Peyer's patch (tissue), 4 donors: ENCODE data around the gene BSCL2. TPM values are rescaled to one million over a fixed set of nuclear protein-coding genes. Genes with fewer than 3 reads are reported as not detected.

Experiments used
- DNase-seq, 3 donors: peaks; one replicate each; pipeline ENCODE4 v3.0.0-alpha.2; 2017 to 2019
- H3K27ac ChIP-seq, 4 donors: fragments of 200-600 bp; sonication (generic); one replicate each; pipeline ENCODE4 v1.5.1; 2016 to 2019
- H3K27me3 ChIP-seq, 2 donors: fragments of 200-600 bp; sonication (generic); one replicate each; pipeline ENCODE4 v1.5.1; 2019
- H3K36me3 ChIP-seq, 3 donors: fragments of 200-600 bp; sonication (generic); one replicate each; pipeline ENCODE4 v1.5.1; 2016 to 2019
- H3K4me1 ChIP-seq, 4 donors: fragments of 200-600 bp; sonication (generic); one replicate each; pipeline ENCODE4 v1.5.1; 2016 to 2019
- H3K4me3 ChIP-seq, 4 donors: fragments of 200-600 bp; sonication (generic); 1 replicate in 3 of 4; 2 replicates in 1 of 4; pipeline ENCODE4 v1.5.1; 2016 to 2019; ENCODE audit warnings: mild to moderate bottlenecking in 1 of 4
- H3K9me3 ChIP-seq, 4 donors: fragments of 200-600 bp; sonication (generic); one replicate each; pipeline ENCODE4 v1.5.1; 2016 to 2019; ENCODE audit warnings: mild to moderate bottlenecking in 1 of 4
- CTCF ChIP-seq, 6 experiments: fragments of 450-650 bp in 4 of 6; fragments of 200-600 bp in 2 of 6; sonication (generic) in 1 of 6; IDR thresholded peaks; one replicate each; pipeline ENCODE4 v1.5.1; 2017 to 2019; ENCODE audit warnings: antibody characterized with exemption in 6 of 6, mild to moderate bottlenecking in 3 of 6, moderate library complexity in 1 of 6
- POLR2A ChIP-seq, 2 donors: fragments of 450-650 bp; IDR thresholded peaks; one replicate each; pipeline ENCODE4 v1.5.1; 2017; ENCODE audit warnings: antibody characterized with exemption in 2 of 2, mild to moderate bottlenecking in 2 of 2, moderate library complexity in 2 of 2
- total RNA-seq, 4 donors: library from RNA; depleted of rRNA; stranded (reverse); fragments of >200 nt; gene quantifications; one replicate each; pipeline ENCODE4 v1.1.0, GENCODE V29; 2016

Gene BSCL2
- total RNA-seq, 4 donors from 2014 or later = 51.5 to 71.2 (median 61.3) TPM

GRCh38 chr11:62710001-62710345, 2.7 kb upstream of the BSCL2 start:
- Histone ChIP-seq H3K4me1 (peaks cover 0 to 59% (median 15%) of the 10 kb centered on the region in 4 donors), H3K27me3 (no peaks in the 10 kb centered on the region), H3K27ac (peak overlapping the region; percentile 88 to 98 (median 92)), H3K9me3 (no peaks in the 10 kb centered on the region), H3K36me3 (peaks cover 0 to 45% (median 0%) of the 10 kb centered on the region in 3 donors), H3K4me3 (peak overlapping the region; percentile 42 to 73 (median 60))
- TF ChIP-seq CTCF (IDR thresholded peaks at IDR 0.05) (no peak), POLR2A (IDR thresholded peaks at IDR 0.05) (no peak)
- DNase-seq = peak in 1 of 3 donors; percentile 57

GRCh38 chr11:62709247-62710000, 2.2 kb upstream of the BSCL2 start:
- Histone ChIP-seq H3K27me3 (no peaks in the 10 kb centered on the region), H3K27ac (peak overlapping the region; percentile 88 to 98 (median 92)), H3K9me3 (no peaks in the 10 kb centered on the region), H3K4me3 (peak overlapping the region; percentile 42 to 73 (median 60)), H3K4me1 (peaks cover 0 to 56% (median 16%) of the 10 kb centered on the region in 4 donors), H3K36me3 (peaks cover 0 to 39% (median 0%) of the 10 kb centered on the region in 3 donors)
- peak; percentile 93 to 99 (median 98) for DNase-seq
- TF ChIP-seq POLR2A (IDR thresholded peaks at IDR 0.05) (peak; percentile 68 to 73), CTCF (IDR thresholded peaks at IDR 0.05) (peak in 1 of 6 experiments; percentile 21)

- peaks cover 0 to 50% (median 16%) of the 10 kb centered on the region in 4 donors for H3K4me1 ChIP-seq
- no peaks in the 10 kb centered on the region for H3K9me3 ChIP-seq
- H3K27ac ChIP-seq = peak overlapping the region; percentile 88 to 98 (median 92)
- peak; percentile 47 to 66 (median 62) for DNase-seq
- no peaks in the 10 kb centered on the region for H3K27me3 ChIP-seq
- TF ChIP-seq CTCF (IDR thresholded peaks at IDR 0.05) (no peak), POLR2A (IDR thresholded peaks at IDR 0.05) (no peak)
- peak overlapping the region; percentile 42 to 73 (median 60) for H3K4me3 ChIP-seq
- peaks cover 0 to 33% (median 0%) of the 10 kb centered on the region in 3 donors for H3K36me3 ChIP-seq
Measured at GRCh38 chr11:62708793-62709192, 1.6 kb upstream of the BSCL2 start.

GRCh38 chr11:62708392-62708791, 1.2 kb upstream of the BSCL2 start:
- peaks cover 0 to 29% (median 0%) of the 10 kb centered on the region in 3 donors for H3K36me3 ChIP-seq
- peak overlapping the region; percentile 88 to 98 (median 92) for H3K27ac ChIP-seq
- no peaks in the 10 kb centered on the region for H3K27me3 ChIP-seq
- TF ChIP-seq POLR2A (IDR thresholded peaks at IDR 0.05) (no peak), CTCF (IDR thresholded peaks at IDR 0.05) (no peak)
- no peaks in the 10 kb centered on the region for H3K9me3 ChIP-seq
- H3K4me1 ChIP-seq = peaks cover 0 to 46% (median 16%) of the 10 kb centered on the region in 4 donors
- peak overlapping the region in 3 of 4 donors; percentile 58 to 73 (median 61) for H3K4me3 ChIP-seq
- DNase-seq = no peak

- Histone ChIP-seq H3K4me3 (peak overlapping the region; percentile 63 to 87 (median 79)), H3K4me1 (peaks cover 0 to 35% (median 12%) of the 10 kb centered on the region in 4 donors), H3K36me3 (peaks cover 0 to 14% (median 0%) of the 10 kb centered on the region in 3 donors), H3K27me3 (no peaks in the 10 kb centered on the region), H3K27ac (peak overlapping the region; percentile 67 to 78 (median 73)), H3K9me3 (no peaks in the 10 kb centered on the region)
- no peak for DNase-seq
- TF ChIP-seq POLR2A (IDR thresholded peaks at IDR 0.05) = no peak
- TF ChIP-seq CTCF (IDR thresholded peaks at IDR 0.05) = no peak
Measured at GRCh38 chr11:62706850-62707247, 375 bp downstream of the BSCL2 start.
